Esophagus muscularis mucosa (tissue), 4 donors: Measurements from ENCODE around the gene GRID1. TPM values are rescaled to one million over a fixed set of nuclear protein-coding genes. Genes with fewer than 3 reads are reported as not detected.

ENCODE experiments used
- DNase-seq: peaks from one replicate; pipeline ENCODE4 v3.0.0-alpha.2; 2017; ENCODE audit errors: extremely low spot score
- H3K27ac ChIP-seq, 4 donors: fragments of 200-600 bp; sonication (generic); replicated peaks in 1 of 4; 1 replicate in 3 of 4; 2 replicates in 1 of 4; pipeline ENCODE4 v1.5.1; 2016 to 2019; ENCODE audit warnings: mild to moderate bottlenecking in 1 of 4
- H3K27me3 ChIP-seq, 4 donors: fragments of 200-600 bp; sonication (generic); one replicate each; pipeline versions ENCODE4 v1.5.1 to v1.6.0; 2016 to 2019
- H3K36me3 ChIP-seq, 4 donors: fragments of 200-600 bp; sonication (generic); one replicate each; pipeline ENCODE4 v1.5.1; 2016 to 2019
- H3K4me1 ChIP-seq, 4 donors: fragments of 200-600 bp; sonication (generic); one replicate each; pipeline ENCODE4 v1.5.1; 2016 to 2019
- H3K4me3 ChIP-seq, 4 donors: fragments of 200-600 bp; sonication (generic); 1 replicate in 2 of 4; 2 replicates in 2 of 4; pipeline ENCODE4 v1.5.1; 2016 to 2019; ENCODE audit warnings: mild to moderate bottlenecking in 4 of 4, moderate library complexity in 1 of 4
- H3K9me3 ChIP-seq, 4 donors: fragments of 200-600 bp; sonication (generic); 1 replicate in 3 of 4; 2 replicates in 1 of 4; pipeline ENCODE4 v1.5.1; 2016 to 2019
- EP300 ChIP-seq: sonication (generic); formaldehyde crosslinking; IDR thresholded peaks from one replicate; pipeline ENCODE4 v1.6.1; 2017; ENCODE audit warnings: antibody characterized with exemption
- POLR2A ChIP-seq: fragments of 450-650 bp; IDR thresholded peaks from one replicate; pipeline ENCODE4 v1.6.1; 2017; ENCODE audit warnings: antibody characterized with exemption, moderate library complexity, mild to moderate bottlenecking, low read depth
- POLR2AphosphoS5 ChIP-seq, 2 donors: sonication (generic); formaldehyde crosslinking; IDR thresholded peaks; one replicate each; pipeline ENCODE4 v1.6.1; 2017; ENCODE audit warnings: antibody characterized with exemption in 2 of 2
- WGBS: methylation state at CpG from one replicate; pipeline ENCODE4 v1.1.5; 2018; 5-methylcytosine and 5-hydroxymethylcytosine counted together
- intact Hi-C: fragments of 100-400 bp; cut with DNase I; formaldehyde crosslinking; loops from one replicate; pipeline ENCODE4 v1.15.1; 2023
- total RNA-seq, 4 donors: library from RNA; depleted of rRNA; stranded (reverse); fragments of >200 nt; gene quantifications; one replicate each; pipeline versions ENCODE4 v1.1.0 to v1.2.1, GENCODE V29; 2016
- TF ChIP-seq, protein P1 (sequence below), 3 experiments: fragments of 200-600 bp in 2 of 3; fragments of 450-650 bp in 1 of 3; sonication (generic) in 2 of 3; IDR thresholded peaks; one replicate each; pipeline ENCODE4 v1.5.1; 2017 to 2019; ENCODE audit warnings: antibody characterized with exemption in 3 of 3, mild to moderate bottlenecking in 2 of 3, moderate library complexity in 1 of 3

Gene GRID1
- total RNA-seq, 4 donors from 2014 or later: under 0.01 to 1.3 (median 1.1) TPM

- no peak overlapping the region for H3K27ac ChIP-seq
- H3K36me3 ChIP-seq: no peaks in the 10 kb centered on the region
- H3K27me3 ChIP-seq: no peaks in the 10 kb centered on the region
- intact Hi-C loops: no loop called here
- 67% methylated on average over 1 of the region's 1 CpG for WGBS
- no peak overlapping the region for H3K4me3 ChIP-seq
- DNase-seq: no peak
- H3K9me3 ChIP-seq: no peaks in the 10 kb centered on the region
- H3K4me1 ChIP-seq: no peaks in the 10 kb centered on the region
- TF ChIP-seq POLR2A: no peak
- no peak for TF ChIP-seq POLR2AphosphoS5 (IDR thresholded peaks at IDR 0.05)
- no peak for TF ChIP-seq EP300
- TF ChIP-seq, protein P1, sequence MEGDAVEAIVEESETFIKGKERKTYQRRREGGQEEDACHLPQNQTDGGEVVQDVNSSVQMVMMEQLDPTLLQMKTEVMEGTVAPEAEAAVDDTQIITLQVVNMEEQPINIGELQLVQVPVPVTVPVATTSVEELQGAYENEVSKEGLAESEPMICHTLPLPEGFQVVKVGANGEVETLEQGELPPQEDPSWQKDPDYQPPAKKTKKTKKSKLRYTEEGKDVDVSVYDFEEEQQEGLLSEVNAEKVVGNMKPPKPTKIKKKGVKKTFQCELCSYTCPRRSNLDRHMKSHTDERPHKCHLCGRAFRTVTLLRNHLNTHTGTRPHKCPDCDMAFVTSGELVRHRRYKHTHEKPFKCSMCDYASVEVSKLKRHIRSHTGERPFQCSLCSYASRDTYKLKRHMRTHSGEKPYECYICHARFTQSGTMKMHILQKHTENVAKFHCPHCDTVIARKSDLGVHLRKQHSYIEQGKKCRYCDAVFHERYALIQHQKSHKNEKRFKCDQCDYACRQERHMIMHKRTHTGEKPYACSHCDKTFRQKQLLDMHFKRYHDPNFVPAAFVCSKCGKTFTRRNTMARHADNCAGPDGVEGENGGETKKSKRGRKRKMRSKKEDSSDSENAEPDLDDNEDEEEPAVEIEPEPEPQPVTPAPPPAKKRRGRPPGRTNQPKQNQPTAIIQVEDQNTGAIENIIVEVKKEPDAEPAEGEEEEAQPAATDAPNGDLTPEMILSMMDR (IDR thresholded peaks at IDR 0.05): no peak
These were observed 630.6 kb downstream of the GRID1 start for GRCh38 chr10:85735997-85736396.

DNA sequence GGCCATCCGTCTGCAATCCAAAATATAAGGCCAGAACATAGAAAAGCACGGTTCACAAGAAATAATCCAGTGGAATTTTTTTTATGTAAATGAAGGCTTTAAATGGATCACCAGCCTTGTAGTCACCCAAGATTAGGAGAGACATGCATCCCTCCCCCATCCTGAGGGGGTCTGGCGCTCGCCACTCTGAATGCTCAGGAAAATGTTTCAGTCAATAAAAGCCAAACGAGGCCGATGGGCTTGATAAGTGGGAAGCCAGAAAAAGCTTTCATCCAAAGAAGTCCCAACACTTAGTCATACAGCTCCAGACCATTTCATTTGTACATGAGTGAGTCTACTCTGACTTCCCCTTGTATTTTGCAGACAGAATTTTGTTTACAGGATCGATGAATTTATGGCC lies 631.8 kb downstream of the GRID1 start:
- no peak for DNase-seq
- no peaks in the 10 kb centered on the region for H3K27me3 ChIP-seq
- no peaks in the 10 kb centered on the region for H3K4me1 ChIP-seq
- no peak overlapping the region for H3K27ac ChIP-seq
- no peaks in the 10 kb centered on the region for H3K9me3 ChIP-seq
- 81% methylated on average over 7 of the region's 7 CpGs for WGBS
- TF ChIP-seq EP300 (no peak), POLR2AphosphoS5 (IDR thresholded peaks at IDR 0.05) (no peak), POLR2A (no peak)
- TF ChIP-seq, protein P1 (IDR thresholded peaks at IDR 0.05): no peak
- H3K4me3 ChIP-seq: no peak overlapping the region
- intact Hi-C loops: no loop called here
- H3K36me3 ChIP-seq: no peaks in the 10 kb centered on the region

DNA sequence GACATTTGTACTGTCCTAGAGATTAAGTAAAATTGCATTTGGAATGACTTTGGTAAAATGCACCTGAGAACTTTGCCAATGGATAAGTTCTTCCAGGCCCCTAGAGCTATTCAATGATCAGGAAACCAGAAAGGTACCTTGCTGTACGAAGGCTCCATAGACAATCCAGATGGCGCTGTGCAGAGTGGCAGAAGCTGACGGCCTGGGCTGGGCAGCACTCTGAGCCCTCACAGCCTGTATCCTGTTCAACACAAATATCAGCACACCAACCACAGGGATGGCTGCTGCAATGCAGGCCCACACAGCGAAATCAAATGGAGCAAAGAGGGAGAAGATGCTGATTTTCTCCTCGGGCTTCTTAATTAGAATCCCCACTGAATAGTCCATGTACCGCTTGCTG lies 642.4 kb downstream of the GRID1 start:
- intact Hi-C loops: no loop called here
- Histone ChIP-seq H3K9me3 (no peaks in the 10 kb centered on the region), H3K27me3 (no peaks in the 10 kb centered on the region), H3K27ac (no peak overlapping the region), H3K36me3 (no peaks in the 10 kb centered on the region), H3K4me1 (no peaks in the 10 kb centered on the region), H3K4me3 (no peak overlapping the region)
- no peak for TF ChIP-seq EP300
- no peak for TF ChIP-seq POLR2A
- TF ChIP-seq POLR2AphosphoS5 (IDR thresholded peaks at IDR 0.05): no peak
- TF ChIP-seq, protein P1 (IDR thresholded peaks at IDR 0.05): no peak
- no peak for DNase-seq
- 89% methylated on average over 5 of the region's 6 CpGs for WGBS

GRCh38 chr10:85720931-85721590 lies 645.5 kb downstream of the GRID1 start:
- no peak for DNase-seq
- Histone ChIP-seq H3K36me3 (no peaks in the 10 kb centered on the region), H3K9me3 (peaks cover 0 to 4% (median 0%) of the 10 kb centered on the region in 4 donors), H3K4me3 (no peak overlapping the region), H3K27ac (no peak overlapping the region), H3K4me1 (no peaks in the 10 kb centered on the region), H3K27me3 (no peaks in the 10 kb centered on the region)
- TF ChIP-seq EP300 (no peak), POLR2AphosphoS5 (IDR thresholded peaks at IDR 0.05) (no peak), POLR2A (no peak)
- TF ChIP-seq, protein P1 (IDR thresholded peaks at IDR 0.05): no peak
- intact Hi-C loops: no loop called here
- WGBS: 83% methylated on average over 5 of the region's 5 CpGs

- WGBS: 68% methylated on average over 3 of the region's 3 CpGs
- intact Hi-C loops: no loop called here
- TF ChIP-seq EP300: no peak
- TF ChIP-seq POLR2A: no peak
- TF ChIP-seq, protein P1 (IDR thresholded peaks at IDR 0.05): no peak
These were observed 647.2 kb downstream of the GRID1 start for GRCh38 chr10:85719408-85719807.

More at GRCh38 chr10:85719408-85719807, 647.2 kb downstream of the GRID1 start:
- Histone ChIP-seq H3K4me3 (no peak overlapping the region), H3K36me3 (no peaks in the 10 kb centered on the region), H3K4me1 (no peaks in the 10 kb centered on the region), H3K9me3 (peaks cover 0 to 4% (median 0%) of the 10 kb centered on the region in 4 donors), H3K27me3 (no peaks in the 10 kb centered on the region), H3K27ac (no peak overlapping the region)
- DNase-seq: no peak
